HG02678 (cell line): ENCODE results near the gene UBE3B.

Source experiments
- ATAC-seq: cut with Tn5 transposase; IDR thresholded peaks from one replicate; pipeline ENCODE4 v1.9.1; 2021; ENCODE audit warnings: mild to moderate bottlenecking, moderate library complexity; ENCODE audit not compliant: unreplicated experiment

UBE3B gene

DNA sequence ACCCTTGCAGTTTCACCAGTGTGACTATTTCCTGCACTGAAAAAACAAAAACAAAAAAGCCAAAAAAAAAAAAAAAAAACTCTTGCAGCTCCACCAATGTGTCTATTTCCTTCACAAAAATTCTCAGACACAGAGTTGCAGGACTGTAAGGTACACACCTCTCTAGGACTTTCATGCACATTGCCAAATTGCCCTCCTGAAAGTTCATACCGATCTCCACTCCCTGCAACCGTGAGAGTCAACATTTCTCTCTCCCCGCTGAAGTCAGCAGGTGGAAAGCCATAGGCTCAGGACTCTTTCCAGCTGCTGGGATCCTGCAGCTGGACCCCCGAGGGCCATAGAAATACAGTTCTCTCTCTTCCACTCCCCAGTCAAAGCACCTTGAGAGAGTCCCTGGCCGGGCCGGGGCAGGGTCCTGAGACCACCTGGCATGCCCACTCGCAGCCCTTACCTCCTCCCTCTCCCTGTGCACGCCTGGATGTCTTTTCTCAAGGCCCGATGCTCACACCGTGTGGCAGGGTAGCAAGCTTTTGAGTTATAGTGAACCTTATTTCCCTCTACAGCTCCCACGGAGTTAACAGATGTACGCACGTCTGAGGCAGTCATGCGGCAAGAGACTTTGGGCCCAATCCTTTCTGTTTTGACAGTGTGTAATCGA is 72.3 kb downstream of the UBE3B start:
- no peak for ATAC-seq

DNA sequence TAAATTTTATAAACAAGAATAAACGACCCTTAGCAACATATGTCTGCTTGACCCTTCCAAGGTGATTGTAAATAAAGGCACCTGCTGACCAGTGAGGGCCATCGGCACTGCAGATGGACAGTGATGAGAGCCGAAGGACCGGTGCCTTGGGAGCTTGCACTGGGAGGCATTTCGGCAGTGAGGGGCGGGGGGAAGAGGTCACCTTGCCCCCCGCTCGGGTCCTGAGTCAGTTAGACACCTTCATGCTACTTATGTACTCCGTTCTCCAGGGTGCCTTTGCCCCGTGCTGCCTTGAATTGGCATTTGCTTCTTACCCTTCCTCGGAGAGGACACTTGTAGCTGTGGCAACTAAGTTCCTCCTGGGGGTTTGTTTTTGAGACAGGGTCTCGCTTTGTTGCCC is 72.8 kb downstream of the UBE3B start:
- no peak for ATAC-seq

DNA sequence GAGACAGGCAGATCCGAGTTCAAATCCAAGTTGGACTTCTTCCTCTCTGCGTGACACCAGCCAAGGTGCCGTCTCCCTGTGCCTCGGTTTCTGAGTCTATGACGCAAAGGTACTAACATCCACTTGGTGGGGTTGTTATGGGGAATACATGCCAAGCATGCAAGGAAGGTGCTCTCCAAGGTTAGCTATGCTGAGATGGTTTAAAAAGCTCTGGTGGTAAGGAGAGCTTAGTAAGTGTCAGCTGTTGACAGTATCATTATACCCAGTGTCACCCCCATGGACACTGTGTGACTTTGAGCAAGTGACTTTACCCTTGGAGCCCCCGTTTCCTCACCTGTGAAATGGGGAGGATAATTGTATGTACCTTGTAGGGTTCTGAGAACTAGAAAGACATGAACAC is 73.7 kb downstream of the UBE3B start:
- ATAC-seq: no peak

DNA sequence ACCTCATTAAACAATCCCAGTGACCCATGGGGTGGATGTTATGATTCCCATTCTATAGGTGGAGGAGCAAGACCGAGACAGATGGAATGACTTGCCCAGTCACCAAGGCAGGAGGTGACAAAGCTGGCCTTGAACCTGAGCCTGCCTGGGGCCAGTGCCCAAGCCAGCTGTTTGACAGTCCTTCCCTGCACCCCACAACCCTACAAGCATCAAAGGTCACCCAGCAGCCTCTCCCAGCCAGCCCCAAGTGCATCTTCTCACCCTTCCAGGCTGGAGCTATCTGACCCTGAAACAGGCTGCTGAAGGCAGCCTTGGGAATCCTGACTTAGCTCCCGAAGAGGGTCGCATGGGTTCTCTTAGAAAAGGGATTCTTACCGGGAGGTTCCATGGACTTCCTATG is 75.5 kb downstream of the UBE3B start:
- ATAC-seq: no peak

DNA sequence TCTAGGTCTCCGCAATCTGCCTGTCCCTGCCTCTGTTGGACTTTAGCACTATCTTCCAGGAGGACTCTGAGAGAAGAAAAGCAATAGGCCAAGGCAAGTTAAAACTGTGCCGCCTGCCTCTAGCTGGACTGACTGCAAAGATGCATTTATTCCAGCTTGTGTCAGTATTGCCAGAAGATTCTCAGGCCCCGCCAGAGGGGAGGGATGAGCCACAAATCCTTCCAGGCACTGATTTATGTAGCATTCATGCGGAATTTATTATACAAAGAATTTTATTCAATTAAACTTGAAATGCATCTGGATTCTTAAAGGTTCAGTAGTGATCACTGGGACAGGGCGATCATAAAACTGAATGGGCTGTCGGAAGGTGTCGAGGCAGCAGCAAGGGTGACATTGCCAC is 76.0 kb downstream of the UBE3B start:
- ATAC-seq: no peak

DNA sequence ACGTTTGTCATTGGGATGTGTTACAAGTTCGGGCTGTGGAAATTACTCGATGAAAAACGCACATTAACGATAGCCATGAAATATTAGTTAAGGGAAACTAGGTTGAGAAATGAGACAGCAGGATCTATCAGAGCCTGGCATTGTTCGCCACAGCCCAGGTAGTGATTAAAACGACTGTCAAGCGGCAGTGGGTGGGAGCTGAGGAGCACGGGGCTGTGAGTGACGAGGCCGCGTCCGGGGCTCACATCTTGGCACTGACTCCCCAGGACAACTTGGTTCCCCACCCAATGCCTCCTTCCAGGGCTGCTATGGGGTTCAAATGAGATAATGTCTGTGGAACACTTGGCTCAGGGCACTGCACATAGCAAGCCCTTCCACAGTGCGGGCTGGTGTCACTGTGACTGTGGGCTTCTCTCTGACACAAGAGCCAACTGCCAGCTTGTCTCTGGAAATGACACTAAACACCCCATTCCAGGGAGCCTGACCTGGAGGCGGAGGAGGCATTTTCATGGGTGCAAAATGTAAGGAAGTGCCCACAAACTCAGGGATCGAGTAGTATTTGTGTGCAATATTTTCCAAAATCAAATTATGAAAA is 76.6 kb downstream of the UBE3B start:
- no peak for ATAC-seq

DNA sequence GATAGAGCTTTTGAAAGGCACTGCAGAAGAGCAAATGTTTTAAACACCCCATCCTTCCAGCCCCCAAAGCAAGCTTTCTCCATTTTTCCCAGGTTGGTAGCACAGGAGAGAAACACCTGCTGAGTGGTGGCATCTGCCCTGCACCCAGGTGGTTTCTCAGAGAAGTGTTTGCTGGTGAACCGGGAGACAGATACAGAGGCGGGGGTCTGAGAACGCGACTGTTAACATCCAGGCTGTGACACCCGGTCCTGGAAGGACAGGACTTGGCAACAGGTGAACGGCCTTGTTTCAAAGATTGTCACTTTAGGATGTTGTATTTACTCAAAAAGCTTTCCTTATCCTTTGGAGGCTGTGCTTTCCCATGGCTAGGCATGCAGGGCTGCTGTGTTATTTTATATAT is 77.3 kb downstream of the UBE3B start:
- no peak for ATAC-seq

DNA sequence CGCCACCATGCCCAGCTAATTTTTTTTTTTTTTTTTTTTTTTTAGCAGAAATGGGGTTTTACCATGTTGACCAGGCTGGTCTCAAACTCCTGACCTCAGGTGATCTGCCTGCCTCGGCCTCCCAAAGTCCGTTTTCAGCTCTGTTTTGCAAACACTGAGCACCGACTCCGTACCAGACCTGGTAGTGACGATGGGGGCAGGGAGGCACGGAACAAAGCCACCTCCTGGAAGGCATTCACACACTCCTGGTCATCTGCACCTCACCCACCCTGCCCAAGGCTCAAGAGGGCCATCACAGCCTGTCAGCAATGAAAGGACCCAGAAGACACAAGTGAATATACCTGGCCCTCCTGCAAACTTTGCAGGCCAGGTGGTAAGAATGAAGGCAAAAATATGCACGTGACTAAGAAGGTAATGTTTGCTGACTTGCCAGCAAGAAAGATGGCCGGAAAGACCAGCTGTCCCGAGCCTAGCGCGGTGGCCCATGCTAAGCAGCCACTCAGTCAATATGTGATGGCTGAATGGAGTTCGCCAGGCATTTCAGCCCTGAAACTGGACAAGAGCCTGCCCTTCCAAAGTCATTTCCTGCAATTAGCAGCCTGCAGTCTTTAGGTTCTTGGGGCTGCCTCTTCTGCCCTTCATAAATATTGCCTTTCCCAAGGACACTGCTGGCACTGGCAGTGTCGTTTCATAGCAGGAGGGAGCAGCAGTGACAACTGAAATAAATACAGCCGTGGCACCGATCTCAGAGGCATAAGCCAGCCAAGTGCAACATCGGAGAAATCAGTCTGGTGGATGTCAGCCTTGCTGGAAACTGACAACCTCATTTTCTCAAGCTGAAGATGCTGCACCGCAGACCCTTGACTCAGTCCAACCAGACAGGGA is 78.2 kb downstream of the UBE3B start:
- no peak for ATAC-seq

DNA sequence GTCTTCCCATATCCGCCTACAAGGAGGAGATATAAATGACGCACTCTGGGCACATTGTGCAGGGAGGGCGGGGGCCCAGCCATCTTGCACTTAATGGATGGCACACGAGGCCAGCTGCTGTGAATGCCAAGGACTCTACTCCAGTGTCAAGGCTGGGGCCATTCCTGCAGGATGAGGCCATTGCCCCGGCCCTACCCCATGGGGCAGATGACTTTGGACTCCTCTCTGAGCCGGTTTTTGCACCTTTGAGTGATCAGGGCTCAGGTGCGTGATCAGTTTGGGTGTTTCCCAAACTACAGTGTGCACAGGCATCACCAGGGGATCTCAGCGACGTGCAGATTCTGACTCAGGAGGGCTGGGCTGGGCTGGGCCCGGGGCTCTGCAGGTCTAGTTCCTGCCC is 79.8 kb downstream of the UBE3B start:
- ATAC-seq: no peak

DNA sequence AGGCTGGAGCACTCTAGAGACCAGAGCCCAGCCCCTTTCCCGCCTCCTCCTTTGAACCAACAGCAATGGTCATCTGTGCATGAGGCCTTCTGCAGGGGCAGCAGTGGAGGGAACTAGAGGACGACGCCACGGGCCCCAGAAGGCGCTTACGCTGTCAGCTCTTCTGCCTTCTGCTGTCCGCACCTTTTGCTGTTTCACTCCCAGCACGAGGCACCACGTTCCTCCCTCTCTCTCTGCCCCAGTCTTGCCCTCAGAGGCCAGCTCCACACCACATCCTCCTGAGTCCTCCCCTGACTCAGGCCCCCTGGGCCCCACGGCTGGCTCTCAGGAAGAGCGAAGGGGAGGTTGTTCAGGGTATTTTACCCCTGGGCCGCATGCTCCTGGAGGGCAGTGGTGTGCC is 80.4 kb downstream of the UBE3B start:
- ATAC-seq: no peak

DNA sequence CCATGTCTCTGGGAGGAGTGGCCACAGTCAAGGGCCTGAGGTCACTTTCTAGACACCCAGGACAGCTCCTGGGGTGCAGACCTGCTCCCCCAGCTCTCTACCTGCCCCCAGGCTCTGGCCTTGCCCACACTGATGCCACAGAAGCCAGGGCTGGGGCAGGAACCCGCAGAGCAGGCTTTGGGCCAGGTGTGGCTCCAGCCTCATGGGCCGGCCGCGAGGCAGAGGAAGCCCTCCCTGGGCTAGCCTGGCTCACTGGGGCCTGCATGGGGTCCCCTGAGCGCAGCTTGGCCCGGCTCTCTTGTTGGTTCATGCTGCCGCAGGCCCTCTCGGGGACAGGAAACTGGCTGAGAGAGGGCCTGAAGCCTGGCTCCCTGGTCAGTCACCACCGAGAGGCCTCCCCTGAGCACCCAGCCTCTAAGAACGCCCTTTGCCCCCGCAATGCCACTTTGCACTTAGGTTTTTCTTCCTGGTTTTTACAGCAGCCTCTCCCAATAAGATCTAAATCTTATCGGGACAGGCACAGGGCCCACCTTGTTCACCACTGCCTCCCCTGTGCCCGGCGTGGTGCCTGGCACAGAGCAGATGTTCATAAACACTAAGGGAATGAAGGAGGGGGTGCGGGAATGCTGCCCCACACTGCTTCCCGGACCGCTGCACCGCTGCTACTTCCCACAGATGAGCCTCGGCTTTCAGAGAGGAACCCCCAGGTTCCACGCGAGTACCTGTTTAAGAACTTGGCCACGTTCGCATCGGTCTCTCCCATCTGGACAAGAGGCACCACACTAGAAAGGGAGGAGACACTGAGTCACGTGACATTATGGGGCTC is 81.2 kb downstream of the UBE3B start:
- no peak for ATAC-seq

DNA sequence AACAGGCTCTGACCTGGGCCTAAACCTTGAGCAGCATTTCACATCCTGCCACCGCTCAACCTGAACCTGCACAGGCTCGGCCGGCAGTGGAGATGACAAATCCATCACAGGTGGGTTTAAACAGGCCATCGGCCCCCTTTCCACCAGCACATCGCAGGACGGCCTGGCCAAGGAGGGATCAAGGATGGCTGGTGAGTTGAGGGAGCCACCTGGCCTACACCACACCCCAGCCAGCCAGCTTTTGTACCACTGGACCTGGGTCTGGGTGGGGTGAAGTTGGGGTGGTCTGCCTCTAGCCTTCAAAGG is 81.7 kb downstream of the UBE3B start:
- no peak for ATAC-seq

DNA sequence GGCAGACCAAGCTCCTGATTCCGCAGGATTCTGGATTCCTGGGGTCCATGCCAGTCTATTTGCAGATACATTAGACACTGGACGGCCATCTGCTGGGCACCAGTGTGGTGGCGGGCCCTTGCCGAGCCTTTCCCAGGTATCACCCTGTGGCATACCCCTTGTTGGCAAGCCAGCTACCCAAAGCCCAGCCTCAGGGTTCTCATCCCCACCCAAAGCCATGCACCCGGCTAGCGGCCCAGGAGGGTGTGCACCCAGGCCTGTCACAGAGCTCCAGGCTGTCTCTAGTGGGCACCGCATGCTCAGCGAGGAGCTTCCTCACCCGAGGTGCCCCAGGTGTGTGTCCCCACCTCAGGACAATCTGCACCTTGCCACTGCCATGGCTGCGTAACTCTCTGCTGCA is 82.2 kb downstream of the UBE3B start:
- no peak for ATAC-seq

DNA sequence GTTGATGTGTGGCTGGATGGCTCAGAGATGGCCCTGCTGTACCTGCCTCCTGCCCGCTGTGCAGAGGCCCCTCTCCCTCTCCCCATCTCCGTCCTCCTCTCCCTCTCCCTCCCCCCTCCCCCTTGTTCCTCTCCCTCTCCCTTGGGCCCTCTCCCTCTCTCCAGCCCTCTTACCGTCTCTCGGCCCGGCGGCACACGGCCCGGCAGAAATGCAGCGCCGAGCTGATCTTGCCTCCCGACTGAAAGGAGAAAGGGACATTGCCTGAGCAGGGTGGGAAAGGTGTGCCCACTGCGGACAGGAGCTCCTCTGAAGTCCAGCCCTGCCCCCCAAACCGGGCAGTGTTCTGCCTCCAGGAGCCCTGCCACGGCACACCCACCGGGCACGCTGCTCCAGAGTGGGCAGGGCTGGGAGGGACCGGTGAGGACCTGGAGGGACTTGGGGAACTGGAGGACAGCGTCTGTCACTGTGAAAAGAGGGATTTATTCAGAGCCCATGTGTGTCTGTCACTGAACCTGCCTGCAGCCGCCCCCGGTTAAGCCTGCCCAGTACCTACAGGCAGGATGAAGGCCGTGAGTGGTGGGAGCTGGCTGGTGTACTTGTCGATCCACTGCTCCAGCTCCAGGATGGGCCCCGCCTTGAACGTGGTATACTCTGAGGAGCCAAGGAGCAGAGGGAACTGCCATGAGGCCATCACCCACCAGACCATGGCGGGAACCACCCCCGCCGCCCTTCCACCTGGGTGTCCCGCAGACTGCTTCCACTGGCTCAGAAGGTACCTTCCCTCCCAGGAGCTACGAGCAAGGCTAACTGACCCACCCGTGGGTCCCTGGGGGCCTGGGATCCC is 83.7 kb downstream of the UBE3B start:
- no peak for ATAC-seq

DNA sequence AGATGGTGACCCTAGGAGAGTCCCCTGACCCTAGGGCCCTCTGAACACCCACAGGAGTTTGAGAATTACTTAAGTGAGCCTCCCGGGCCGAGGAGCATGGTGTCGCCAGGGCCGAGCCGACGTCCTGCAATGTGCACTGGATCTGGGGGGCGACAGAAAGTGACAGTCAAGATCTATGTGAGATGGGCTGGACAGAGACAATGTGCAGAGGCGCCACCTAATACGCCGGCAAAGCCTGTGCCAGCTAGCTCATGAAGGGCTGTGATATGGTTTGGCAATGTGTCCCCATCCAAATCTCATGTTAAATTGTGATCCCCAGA is 84.2 kb downstream of the UBE3B start:
- ATAC-seq: no peak

DNA sequence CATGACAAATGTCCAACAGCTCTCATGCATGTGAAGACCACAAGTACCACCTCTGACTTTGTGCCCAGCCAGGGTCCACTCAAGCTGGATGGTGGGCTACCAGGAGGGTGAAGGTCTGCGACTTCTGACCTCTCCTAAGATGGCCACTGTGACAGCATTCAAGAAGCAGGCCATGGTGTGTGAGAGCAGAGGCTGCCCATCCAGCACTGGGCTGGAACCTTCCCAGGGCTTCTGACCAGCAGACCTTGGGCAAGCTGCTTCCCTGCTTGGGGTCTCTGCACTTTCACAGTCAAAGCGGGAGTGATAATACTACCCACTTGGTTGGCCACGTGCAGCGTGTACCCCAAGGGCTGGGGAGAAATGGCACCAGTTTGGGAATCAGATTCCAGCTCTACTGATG is 85.4 kb downstream of the UBE3B start:
- no peak for ATAC-seq

DNA sequence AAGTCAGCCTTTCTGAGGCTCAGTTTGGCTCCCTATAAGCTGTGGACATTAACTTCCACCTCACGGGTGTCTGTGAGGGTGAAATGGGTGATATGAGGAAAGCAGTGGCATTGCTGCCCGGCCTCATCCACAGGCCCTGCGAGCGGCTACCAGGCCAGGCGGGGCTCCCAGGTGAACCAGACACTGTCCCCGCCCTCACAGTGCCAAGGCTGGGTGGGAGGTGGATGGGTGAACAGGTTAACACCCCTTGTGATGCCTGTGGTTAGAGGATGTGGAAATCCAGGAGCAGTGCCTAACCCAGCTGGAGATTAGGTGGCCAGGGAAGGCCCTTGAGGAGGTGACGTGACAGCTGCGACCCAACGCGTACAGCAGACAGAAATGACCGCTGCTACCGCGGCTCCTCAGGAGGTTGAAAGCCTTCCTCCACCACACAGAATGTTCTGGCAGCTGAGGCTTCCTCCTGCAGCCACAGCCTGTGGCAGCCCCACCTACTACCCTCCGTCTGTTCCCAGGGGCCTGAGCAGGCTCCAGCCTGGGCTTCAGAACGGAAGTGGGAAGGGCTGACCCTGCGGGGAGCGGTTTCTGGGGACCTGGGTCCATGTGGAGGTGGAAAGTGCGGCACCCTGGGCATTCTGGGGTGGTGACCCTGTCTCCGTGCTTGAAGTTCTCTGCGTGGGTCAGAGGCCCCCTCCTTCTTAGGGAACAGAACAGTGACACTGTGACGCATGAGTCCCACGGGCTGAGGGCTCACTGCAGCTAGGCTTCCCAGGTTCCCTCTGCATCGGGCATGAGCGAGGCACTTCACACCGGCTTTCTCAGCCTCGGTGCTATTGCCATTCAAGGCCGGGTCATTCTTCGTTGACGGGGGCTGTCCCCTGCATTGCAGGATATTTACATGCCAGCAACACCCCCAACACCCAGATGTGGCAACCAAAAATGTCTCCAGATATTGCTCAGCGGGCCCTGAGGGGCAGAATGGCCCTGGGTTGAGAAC is 86.2 kb downstream of the UBE3B start:
- no peak for ATAC-seq

DNA sequence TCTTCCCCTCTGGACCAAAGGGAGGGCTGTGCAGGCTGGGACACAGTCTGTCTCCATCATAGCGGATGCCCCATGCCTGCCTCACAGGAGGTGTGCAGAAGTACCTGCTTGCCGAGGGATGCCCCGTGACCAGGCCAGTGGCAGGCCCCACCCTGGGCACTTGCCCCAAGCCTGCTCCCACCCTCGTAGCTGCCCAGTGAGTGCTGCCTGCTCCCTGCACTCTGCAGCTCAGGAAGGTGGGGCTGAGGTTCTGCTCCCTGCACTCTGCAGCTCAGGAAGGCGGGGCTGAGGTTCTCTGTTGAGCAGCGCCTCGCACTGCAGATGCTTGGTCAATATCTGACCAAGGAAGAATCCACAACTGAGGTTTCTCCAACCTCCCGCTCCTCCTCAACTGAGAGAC is 89.0 kb downstream of the UBE3B start:
- no peak for ATAC-seq

DNA sequence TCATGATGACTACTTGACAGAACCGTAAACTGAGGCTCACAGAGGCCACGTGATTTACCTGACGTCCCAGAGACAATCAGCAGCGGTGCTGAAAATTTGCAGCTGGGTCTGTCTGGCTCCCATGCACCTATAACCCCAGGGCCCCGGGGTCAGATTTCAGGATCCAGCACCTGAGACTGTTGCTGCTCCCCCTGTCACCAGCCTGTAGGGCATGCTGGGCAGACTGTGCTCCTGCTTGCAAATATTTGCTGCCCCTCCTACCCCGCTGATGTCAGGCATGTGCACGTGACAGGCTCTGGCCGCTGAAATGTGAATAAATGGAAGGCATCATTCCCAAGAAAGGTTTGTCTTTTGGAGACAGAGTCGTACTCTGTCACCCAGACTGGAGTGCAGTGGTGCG is 89.9 kb downstream of the UBE3B start:
- no peak for ATAC-seq

DNA sequence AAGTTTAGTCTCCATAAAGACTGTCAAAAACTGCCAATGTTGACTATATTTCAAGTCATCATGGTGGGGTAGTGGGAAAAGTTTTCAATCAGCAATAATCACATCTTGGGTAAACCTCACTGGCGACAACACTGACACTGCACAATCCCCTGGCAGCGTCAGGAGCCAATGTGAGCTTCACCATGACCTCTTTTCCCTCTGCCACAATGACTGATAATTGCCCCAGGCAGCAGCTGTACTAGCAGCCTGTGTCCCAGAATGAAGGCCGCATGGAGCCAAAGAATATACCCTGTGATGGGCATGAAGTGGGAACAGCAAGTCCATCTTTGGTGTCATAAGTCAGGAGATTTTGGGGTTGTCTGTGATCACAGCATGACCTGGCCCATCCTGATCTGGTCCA is 90.5 kb downstream of the UBE3B start:
- ATAC-seq: no peak
